ENCODE measurements around the gene EXOC6. TPM values are rescaled to one million over a fixed set of nuclear protein-coding genes. Genes with fewer than 3 reads are reported as not detected.

The EXOC6 gene
- total RNA-seq, 1 donor from 2014 or later: 9.0 TPM

DNA sequence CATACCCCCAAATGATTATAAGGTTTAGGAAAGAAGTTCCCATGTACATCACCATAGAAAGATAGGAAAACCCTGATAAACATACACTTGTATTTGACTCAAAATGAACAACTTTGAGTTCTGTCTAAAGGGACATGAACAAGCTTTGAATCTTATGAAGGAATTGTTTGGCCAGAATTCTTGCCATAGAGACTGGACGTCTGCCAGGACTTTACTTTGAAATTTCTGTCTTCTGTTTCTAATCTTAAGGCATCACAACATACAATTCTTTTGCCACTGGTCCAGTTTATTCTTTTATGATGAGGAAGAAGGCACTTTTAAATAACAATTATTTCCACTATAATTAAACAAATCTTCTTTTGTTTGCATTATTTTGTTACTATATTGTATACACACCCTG, 186.1 kb downstream of the EXOC6 start:
- H3K4me3 Mint-ChIP-seq: no peak overlapping the region
- H3K27ac Mint-ChIP-seq: no peak overlapping the region
- no peaks in the 10 kb centered on the region for H3K36me3 Mint-ChIP-seq
- TF ChIP-seq, protein P1, sequence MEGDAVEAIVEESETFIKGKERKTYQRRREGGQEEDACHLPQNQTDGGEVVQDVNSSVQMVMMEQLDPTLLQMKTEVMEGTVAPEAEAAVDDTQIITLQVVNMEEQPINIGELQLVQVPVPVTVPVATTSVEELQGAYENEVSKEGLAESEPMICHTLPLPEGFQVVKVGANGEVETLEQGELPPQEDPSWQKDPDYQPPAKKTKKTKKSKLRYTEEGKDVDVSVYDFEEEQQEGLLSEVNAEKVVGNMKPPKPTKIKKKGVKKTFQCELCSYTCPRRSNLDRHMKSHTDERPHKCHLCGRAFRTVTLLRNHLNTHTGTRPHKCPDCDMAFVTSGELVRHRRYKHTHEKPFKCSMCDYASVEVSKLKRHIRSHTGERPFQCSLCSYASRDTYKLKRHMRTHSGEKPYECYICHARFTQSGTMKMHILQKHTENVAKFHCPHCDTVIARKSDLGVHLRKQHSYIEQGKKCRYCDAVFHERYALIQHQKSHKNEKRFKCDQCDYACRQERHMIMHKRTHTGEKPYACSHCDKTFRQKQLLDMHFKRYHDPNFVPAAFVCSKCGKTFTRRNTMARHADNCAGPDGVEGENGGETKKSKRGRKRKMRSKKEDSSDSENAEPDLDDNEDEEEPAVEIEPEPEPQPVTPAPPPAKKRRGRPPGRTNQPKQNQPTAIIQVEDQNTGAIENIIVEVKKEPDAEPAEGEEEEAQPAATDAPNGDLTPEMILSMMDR (conservative IDR thresholded peaks at IDR 0.05): no peak
- no peaks in the 10 kb centered on the region for H3K9me3 Mint-ChIP-seq
- no peak for DNase-seq (ENCODE audit: extremely low spot score, unreplicated experiment)
- H3K4me1 Mint-ChIP-seq (ENCODE audit: unreplicated experiment): peaks cover 4% of the 10 kb centered on the region
- H3K27me3 Mint-ChIP-seq: no peaks in the 10 kb centered on the region

DNA sequence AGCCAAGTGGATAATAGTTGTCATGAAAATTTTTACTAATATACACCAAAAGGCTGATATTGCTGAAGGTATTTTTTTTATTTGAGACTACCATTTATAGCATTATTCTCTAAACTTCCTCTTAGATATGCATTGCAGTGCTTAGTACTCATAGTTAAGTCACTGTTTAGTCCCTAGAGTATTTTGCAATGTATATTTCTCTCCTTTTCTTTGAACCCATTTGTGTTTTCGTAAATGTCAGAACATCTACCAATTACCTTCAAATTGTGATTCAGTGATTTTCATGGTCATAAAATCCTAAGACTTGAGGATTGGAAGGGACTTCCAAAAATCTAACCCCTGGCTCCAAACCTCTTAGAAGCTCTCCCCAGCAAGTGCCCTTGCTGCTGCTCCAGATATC, 190.8 kb downstream of the EXOC6 start:
- no peak overlapping the region for H3K27ac Mint-ChIP-seq
- TF ChIP-seq, protein P1 (conservative IDR thresholded peaks at IDR 0.05): no peak
- no peak overlapping the region for H3K4me3 Mint-ChIP-seq
- H3K9me3 Mint-ChIP-seq: no peaks in the 10 kb centered on the region
- H3K36me3 Mint-ChIP-seq: no peaks in the 10 kb centered on the region
- no peak for DNase-seq (ENCODE audit: extremely low spot score, unreplicated experiment)
- H3K4me1 Mint-ChIP-seq (ENCODE audit: unreplicated experiment): no peaks in the 10 kb centered on the region
- H3K27me3 Mint-ChIP-seq: no peaks in the 10 kb centered on the region

DNA sequence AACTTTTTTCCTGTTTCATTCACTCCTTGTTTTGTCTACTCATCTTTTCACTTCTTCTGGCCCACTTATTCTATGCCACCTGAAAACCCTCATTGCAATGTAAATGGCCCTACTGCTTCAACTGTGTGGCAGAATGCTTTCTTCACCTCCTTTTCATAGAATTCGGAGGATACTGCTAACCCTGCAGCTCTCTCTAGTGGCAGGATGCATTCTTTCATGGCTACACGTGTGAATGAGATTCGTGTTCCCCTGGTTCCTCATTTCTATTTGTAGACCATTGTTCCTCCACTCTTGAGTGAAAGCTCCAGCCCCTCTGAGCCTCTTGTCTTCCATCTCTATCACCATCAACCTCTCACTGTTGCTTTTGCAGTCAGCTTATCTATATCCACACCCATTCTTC, 191.4 kb downstream of the EXOC6 start:
- no peak overlapping the region for H3K4me3 Mint-ChIP-seq
- H3K27ac Mint-ChIP-seq: no peak overlapping the region
- H3K9me3 Mint-ChIP-seq: no peaks in the 10 kb centered on the region
- TF ChIP-seq, protein P1 (conservative IDR thresholded peaks at IDR 0.05): peak; percentile 30
- no peaks in the 10 kb centered on the region for H3K27me3 Mint-ChIP-seq
- no peaks in the 10 kb centered on the region for H3K36me3 Mint-ChIP-seq
- no peak for DNase-seq (ENCODE audit: extremely low spot score, unreplicated experiment)
- no peaks in the 10 kb centered on the region for H3K4me1 Mint-ChIP-seq (ENCODE audit: unreplicated experiment)

DNA sequence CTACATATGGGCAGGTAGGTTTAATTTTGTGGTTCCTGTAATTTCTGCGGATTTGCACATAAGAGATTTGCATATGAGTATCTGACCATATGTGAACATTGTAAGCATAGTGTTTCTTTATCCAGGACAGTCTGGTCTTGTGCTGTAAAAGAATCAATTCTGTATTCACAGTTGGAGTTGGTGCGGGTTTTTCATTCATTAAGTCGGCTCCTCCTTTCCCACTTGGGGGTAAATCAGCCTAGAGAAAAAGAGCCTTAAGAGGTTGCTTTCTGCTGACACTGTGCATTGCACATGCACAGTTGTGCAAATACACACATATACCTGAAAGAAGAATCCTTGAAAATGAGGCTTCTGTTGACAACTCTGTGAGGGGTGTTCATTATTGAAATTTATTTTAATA, 206.2 kb downstream of the EXOC6 start:
- H3K4me1 Mint-ChIP-seq (ENCODE audit: unreplicated experiment): no peaks in the 10 kb centered on the region
- peaks cover 26% of the 10 kb centered on the region for H3K27me3 Mint-ChIP-seq
- DNase-seq (ENCODE audit: extremely low spot score, unreplicated experiment): no peak
- H3K9me3 Mint-ChIP-seq: no peaks in the 10 kb centered on the region
- no peak overlapping the region for H3K4me3 Mint-ChIP-seq
- H3K36me3 Mint-ChIP-seq: peaks cover 12% of the 10 kb centered on the region
- TF ChIP-seq, protein P1 (conservative IDR thresholded peaks at IDR 0.05): no peak
- no peak overlapping the region for H3K27ac Mint-ChIP-seq

DNA sequence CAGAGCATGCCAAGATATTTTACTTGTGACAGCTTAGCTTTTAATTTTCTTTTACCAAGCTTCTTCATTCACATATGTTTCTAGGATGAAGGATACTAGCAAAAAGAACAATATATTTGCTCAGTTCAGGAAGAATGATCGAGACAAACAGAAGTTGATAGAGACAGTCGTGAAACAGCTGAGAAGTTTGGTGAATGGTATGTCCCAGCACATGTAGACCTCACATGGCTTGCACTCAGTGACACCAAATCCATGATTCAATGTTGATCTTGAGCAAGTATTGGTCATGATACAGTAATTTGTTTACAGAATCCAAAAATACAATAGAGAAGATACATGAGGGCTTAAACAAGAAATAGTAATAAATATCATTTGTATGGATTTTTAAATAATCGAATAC, 209.8 kb downstream of the EXOC6 start:
- no peak for DNase-seq (ENCODE audit: extremely low spot score, unreplicated experiment)
- TF ChIP-seq, protein P1 (conservative IDR thresholded peaks at IDR 0.05): no peak
- no peaks in the 10 kb centered on the region for H3K4me1 Mint-ChIP-seq (ENCODE audit: unreplicated experiment)
- peaks cover 16% of the 10 kb centered on the region for H3K36me3 Mint-ChIP-seq
- H3K9me3 Mint-ChIP-seq: no peaks in the 10 kb centered on the region
- no peak overlapping the region for H3K4me3 Mint-ChIP-seq
- peaks cover 45% of the 10 kb centered on the region for H3K27me3 Mint-ChIP-seq
- no peak overlapping the region for H3K27ac Mint-ChIP-seq
